CD14-positive monocyte (primary cell): ENCODE data around the gene WFS1. TPM values are rescaled to one million over a fixed set of nuclear protein-coding genes. Genes with fewer than 3 reads are reported as not detected.

ENCODE experiments used
- DNase-seq, 3 donors: peaks; one replicate each; pipeline ENCODE4 v3.0.0-alpha.2; 2011 to 2022
- H2AFZ ChIP-seq: 2 replicates; pipeline ENCODE4 v1.6.0; 2012; ENCODE audit warnings: mild to moderate bottlenecking, low read depth, low read length, inconsistent platforms; ENCODE audit not compliant: insufficient read depth, poor library complexity, severe bottlenecking
- H3K27ac ChIP-seq, 2 donors: 1 replicate in 1 of 2; 2 replicates in 1 of 2; pipeline ENCODE4 v1.5.1; 2012 to 2013; ENCODE audit warnings: low read length in 2 of 2, control low read depth in 1 of 2, inconsistent platforms in 1 of 2, low read depth in 1 of 2, mild to moderate bottlenecking in 1 of 2
- H3K27me3 ChIP-seq, 2 donors: one replicate each; pipeline versions ENCODE4 v1.6.0 to v1.6.1; 2011 to 2013; ENCODE audit warnings: low read length in 2 of 2; ENCODE audit not compliant: control insufficient read depth in 2 of 2, insufficient read depth in 2 of 2
- H3K36me3 ChIP-seq, 2 donors: replicated peaks in 1 of 2; 1 replicate in 1 of 2; 2 replicates in 1 of 2; pipeline versions ENCODE4 v1.5.1 to v1.6.1; 2012 to 2013; ENCODE audit warnings: low read length in 2 of 2, control low read depth in 1 of 2, inconsistent platforms in 1 of 2, mild to moderate bottlenecking in 1 of 2; ENCODE audit not compliant: insufficient read depth in 2 of 2, control insufficient read depth in 1 of 2
- H3K4me1 ChIP-seq, 2 donors: 1 replicate in 1 of 2; 2 replicates in 1 of 2; pipeline versions ENCODE4 v1.5.1 to v1.6.1; 2012 to 2013; ENCODE audit warnings: low read length in 2 of 2, control low read depth in 1 of 2, inconsistent platforms in 1 of 2, mild to moderate bottlenecking in 1 of 2, moderate library complexity in 1 of 2; ENCODE audit not compliant: insufficient read depth in 2 of 2, control insufficient read depth in 1 of 2
- H3K4me2 ChIP-seq: replicated peaks from 2 replicates; pipeline ENCODE3; 2012; ENCODE audit warnings: low read length, moderate library complexity, mild to moderate bottlenecking; ENCODE audit not compliant: poor library complexity, severe bottlenecking; ENCODE audit errors: extremely low read depth
- H3K4me3 ChIP-seq, 3 experiments: fragments of 200-600 bp in 1 of 3; sonication (generic) in 1 of 3; replicated peaks in 1 of 3; 1 replicate in 2 of 3; 2 replicates in 1 of 3; pipeline ENCODE4 v1.5.1; 2011 to 2013; ENCODE audit warnings: low read length in 3 of 3, mild to moderate bottlenecking in 3 of 3, control low read depth in 2 of 3, low read depth in 2 of 3, inconsistent platforms in 1 of 3, moderate library complexity in 1 of 3
- H3K79me2 ChIP-seq: 2 replicates; pipeline ENCODE4 v1.6.0; 2012; ENCODE audit warnings: mild to moderate bottlenecking, control low read depth, inconsistent platforms, low read length, moderate library complexity; ENCODE audit not compliant: insufficient read depth
- H3K9ac ChIP-seq: 2 replicates; pipeline ENCODE4 v1.6.0; 2017; ENCODE audit warnings: low read length, mild to moderate bottlenecking; ENCODE audit not compliant: insufficient read depth, poor library complexity, severe bottlenecking
- H3K9me3 ChIP-seq, 2 donors: replicated peaks in 1 of 2; 1 replicate in 1 of 2; 2 replicates in 1 of 2; pipeline versions ENCODE4 v1.5.1 to v1.6.1; 2012 to 2013; ENCODE audit warnings: low read length in 2 of 2, control low read depth in 1 of 2; ENCODE audit not compliant: control insufficient read depth in 1 of 2, insufficient read depth in 1 of 2
- H4K20me1 ChIP-seq: 2 replicates; pipeline ENCODE4 v1.6.0; 2012; ENCODE audit warnings: mild to moderate bottlenecking, low read length, control low read depth, moderate library complexity; ENCODE audit not compliant: insufficient read depth
- H3K27ac Mint-ChIP-seq, 7 donors: one replicate each; pipeline ENCODE4 v1.8.0; 2020; ENCODE audit warnings: mild to moderate bottlenecking in 7 of 7, mixed read lengths in 7 of 7, moderate library complexity in 6 of 7, inconsistent platforms in 2 of 7
- H3K27me3 Mint-ChIP-seq, 3 donors: one replicate each; pipeline ENCODE4 v1.8.0; 2021 to 2022; ENCODE audit warnings: low read depth in 3 of 3, mild to moderate bottlenecking in 3 of 3, mixed read lengths in 3 of 3, moderate library complexity in 3 of 3, inconsistent platforms in 1 of 3
- H3K36me3 Mint-ChIP-seq, 2 donors: one replicate each; pipeline ENCODE4 v1.8.0; 2020; ENCODE audit warnings: mixed read lengths in 2 of 2, inconsistent platforms in 1 of 2, mild to moderate bottlenecking in 1 of 2
- H3K4me1 Mint-ChIP-seq: one replicate; pipeline ENCODE4 v1.8.0; 2020; ENCODE audit warnings: mild to moderate bottlenecking, mixed read lengths
- H3K4me3 Mint-ChIP-seq, 2 donors: one replicate each; pipeline ENCODE4 v1.8.0; 2020; ENCODE audit warnings: mild to moderate bottlenecking in 2 of 2, mixed read lengths in 2 of 2, moderate library complexity in 1 of 2
- H3K9me3 Mint-ChIP-seq, 7 donors: one replicate each; pipeline ENCODE4 v1.8.0; 2020 to 2022; ENCODE audit warnings: mixed read lengths in 7 of 7, mild to moderate bottlenecking in 6 of 7, moderate library complexity in 6 of 7, inconsistent platforms in 2 of 7
- WGBS: methylation state at CpG from one replicate; pipeline ENCODE4 v1.1.5; 2013; ENCODE audit warnings: missing lambda C conversion rate; ENCODE audit not compliant: insufficient coverage; 5-methylcytosine and 5-hydroxymethylcytosine counted together
- intact Hi-C, 2 donors: fragments of 100-400 bp; cut with micrococcal nuclease; formaldehyde crosslinking; loops; one replicate each; pipeline versions ENCODE4 v1.15.0 to v1.15.1; 2023
- polyA plus RNA-seq, 3 donors: library from polyadenylated mRNA; depleted of rRNA in 1 of 3; unstranded in 2 of 3; stranded (reverse) in 1 of 3; fragments of 300-500 nt in 2 of 3; fragments of >200 nt in 1 of 3; fragmentation: Illumina TruSeq in 2 of 3; gene quantifications; 1 replicate in 2 of 3; 2 replicates in 1 of 3; pipeline ENCODE4 v1.2.3, GENCODE V29; 2012 to 2021
- TF ChIP-seq, protein P1 (sequence below): fragments of 200-600 bp; IDR thresholded peaks from one replicate; pipeline ENCODE4 v1.8.0; 2022; ENCODE audit warnings: antibody characterized with exemption, mild to moderate bottlenecking

The WFS1 gene
- polyA plus RNA-seq, 3 donors = 0.39 to 1.8 (median 0.93) TPM

GRCh38 chr4:6301051-6301731, 31.5 kb downstream of the WFS1 start:
- Histone ChIP-seq H3K79me2 (no peaks in the 10 kb centered on the region), H3K4me1 (no peaks in the 10 kb centered on the region), H3K36me3 (no peaks in the 10 kb centered on the region), H3K27me3 (peaks cover 0 to 1% of the 10 kb centered on the region in 2 donors), H4K20me1 (no peaks in the 10 kb centered on the region), H3K4me2 (no peak overlapping the region), H3K27ac (no peak overlapping the region), H3K9ac (no peak overlapping the region), H3K4me3 (no peak overlapping the region), H2AFZ (no peak overlapping the region), H3K9me3 (no peaks in the 10 kb centered on the region)
- H3K36me3 Mint-ChIP-seq = no peaks in the 10 kb centered on the region
- intact Hi-C loops = no loop called here
- no peak overlapping the region for H3K4me3 Mint-ChIP-seq
- TF ChIP-seq, protein P1, sequence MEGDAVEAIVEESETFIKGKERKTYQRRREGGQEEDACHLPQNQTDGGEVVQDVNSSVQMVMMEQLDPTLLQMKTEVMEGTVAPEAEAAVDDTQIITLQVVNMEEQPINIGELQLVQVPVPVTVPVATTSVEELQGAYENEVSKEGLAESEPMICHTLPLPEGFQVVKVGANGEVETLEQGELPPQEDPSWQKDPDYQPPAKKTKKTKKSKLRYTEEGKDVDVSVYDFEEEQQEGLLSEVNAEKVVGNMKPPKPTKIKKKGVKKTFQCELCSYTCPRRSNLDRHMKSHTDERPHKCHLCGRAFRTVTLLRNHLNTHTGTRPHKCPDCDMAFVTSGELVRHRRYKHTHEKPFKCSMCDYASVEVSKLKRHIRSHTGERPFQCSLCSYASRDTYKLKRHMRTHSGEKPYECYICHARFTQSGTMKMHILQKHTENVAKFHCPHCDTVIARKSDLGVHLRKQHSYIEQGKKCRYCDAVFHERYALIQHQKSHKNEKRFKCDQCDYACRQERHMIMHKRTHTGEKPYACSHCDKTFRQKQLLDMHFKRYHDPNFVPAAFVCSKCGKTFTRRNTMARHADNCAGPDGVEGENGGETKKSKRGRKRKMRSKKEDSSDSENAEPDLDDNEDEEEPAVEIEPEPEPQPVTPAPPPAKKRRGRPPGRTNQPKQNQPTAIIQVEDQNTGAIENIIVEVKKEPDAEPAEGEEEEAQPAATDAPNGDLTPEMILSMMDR = no peak
- WGBS = 92% methylated on average over 33 of the region's 35 CpGs
- peaks cover 1 to 13% (median 2%) of the 10 kb centered on the region in 3 donors for H3K27me3 Mint-ChIP-seq
- H3K27ac Mint-ChIP-seq = peak overlapping the region in 1 of 7 donors; percentile 43
- peaks cover 0 to 4% (median 2%) of the 10 kb centered on the region in 7 donors for H3K9me3 Mint-ChIP-seq
- DNase-seq = no peak
- H3K4me1 Mint-ChIP-seq = no peaks in the 10 kb centered on the region

DNA sequence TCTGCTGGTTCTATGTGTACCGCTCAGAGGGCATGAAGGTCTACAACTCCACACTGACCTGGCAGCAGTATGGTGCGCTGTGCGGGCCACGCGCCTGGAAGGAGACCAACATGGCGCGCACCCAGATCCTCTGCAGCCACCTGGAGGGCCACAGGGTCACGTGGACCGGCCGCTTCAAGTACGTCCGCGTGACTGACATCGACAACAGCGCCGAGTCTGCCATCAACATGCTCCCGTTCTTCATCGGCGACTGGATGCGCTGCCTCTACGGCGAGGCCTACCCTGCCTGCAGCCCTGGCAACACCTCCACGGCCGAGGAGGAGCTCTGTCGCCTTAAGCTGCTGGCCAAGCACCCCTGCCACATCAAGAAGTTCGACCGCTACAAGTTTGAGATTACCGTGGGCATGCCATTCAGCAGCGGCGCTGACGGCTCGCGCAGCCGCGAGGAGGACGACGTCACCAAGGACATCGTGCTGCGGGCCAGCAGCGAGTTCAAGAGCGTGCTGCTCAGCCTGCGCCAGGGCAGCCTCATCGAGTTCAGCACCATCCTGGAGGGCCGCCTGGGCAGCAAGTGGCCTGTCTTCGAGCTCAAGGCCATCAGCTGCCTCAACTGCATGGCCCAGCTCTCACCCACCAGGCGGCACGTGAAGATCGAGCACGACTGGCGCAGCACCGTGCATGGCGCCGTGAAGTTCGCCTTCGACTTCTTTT, 32.2 kb downstream of the WFS1 start:
- no peak overlapping the region for H3K4me3 Mint-ChIP-seq

More for the DNA sequence above, 32.2 kb downstream of the WFS1 start:
- Histone ChIP-seq H3K79me2 (no peaks in the 10 kb centered on the region), H2AFZ (no peak overlapping the region), H3K9me3 (no peaks in the 10 kb centered on the region), H3K4me3 (no peak overlapping the region), H3K4me1 (no peaks in the 10 kb centered on the region), H3K9ac (no peak overlapping the region), H3K36me3 (no peaks in the 10 kb centered on the region), H4K20me1 (no peaks in the 10 kb centered on the region), H3K27ac (no peak overlapping the region), H3K27me3 (peaks cover 0 to 2% of the 10 kb centered on the region in 2 donors), H3K4me2 (no peak overlapping the region)
- DNase-seq = no peak
- Mint-ChIP-seq H3K27me3 (peaks cover 3 to 18% (median 5%) of the 10 kb centered on the region in 3 donors), H3K4me1 (no peaks in the 10 kb centered on the region), H3K36me3 (no peaks in the 10 kb centered on the region), H3K27ac (no peak overlapping the region), H3K9me3 (peaks cover 0 to 6% (median 2%) of the 10 kb centered on the region in 7 donors)
- intact Hi-C loops = no loop called here
- TF ChIP-seq, protein P1 = no peak
- 98% methylated on average over 55 of the region's 55 CpGs for WGBS
